GM18526 (cell line): Measurements from ENCODE around the gene TMEM38B.

Experiments
- POLR2A ChIP-seq: IDR thresholded peaks from 3 replicates; pipeline ENCODE4 v1.6.1; 2011; ENCODE audit not compliant: insufficient read length; ENCODE audit errors: extremely low read depth

The TMEM38B gene, protein sequence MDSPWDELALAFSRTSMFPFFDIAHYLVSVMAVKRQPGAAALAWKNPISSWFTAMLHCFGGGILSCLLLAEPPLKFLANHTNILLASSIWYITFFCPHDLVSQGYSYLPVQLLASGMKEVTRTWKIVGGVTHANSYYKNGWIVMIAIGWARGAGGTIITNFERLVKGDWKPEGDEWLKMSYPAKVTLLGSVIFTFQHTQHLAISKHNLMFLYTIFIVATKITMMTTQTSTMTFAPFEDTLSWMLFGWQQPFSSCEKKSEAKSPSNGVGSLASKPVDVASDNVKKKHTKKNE

DNA sequence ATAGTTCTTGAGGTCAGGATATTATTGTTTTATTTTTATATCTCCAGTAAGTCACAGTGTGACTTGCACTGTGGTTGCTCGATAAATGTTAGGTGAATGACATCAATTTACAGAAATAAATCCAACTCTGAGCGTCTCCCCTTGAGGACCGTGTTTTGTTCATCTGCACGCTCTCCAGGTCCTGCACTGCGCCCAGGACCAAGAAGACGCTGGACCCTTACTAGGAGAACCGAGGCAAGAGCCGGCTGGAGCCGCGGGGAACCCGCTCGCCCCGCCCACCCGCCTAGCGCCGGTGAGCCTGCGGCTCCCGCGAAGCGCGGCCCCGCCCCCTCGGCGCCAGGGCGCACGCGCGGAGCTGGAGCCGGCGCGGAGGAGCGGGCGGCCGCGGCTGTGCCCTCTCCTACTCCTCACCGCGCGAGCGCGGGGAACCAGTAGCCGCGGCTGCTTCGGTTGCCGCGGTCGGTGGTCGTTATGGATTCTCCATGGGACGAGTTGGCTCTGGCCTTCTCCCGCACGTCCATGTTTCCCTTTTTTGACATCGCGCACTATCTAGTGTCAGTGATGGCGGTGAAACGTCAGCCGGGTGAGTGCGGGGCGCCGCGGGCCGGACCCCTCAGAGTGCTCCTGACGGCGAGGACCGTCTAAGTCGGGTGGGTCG, at the start of gene TMEM38B:
TMEM38B (plus strand) TSS at position 352 of the 658 bp plus-strand sequence; CDS start at position 472, 120 bp downstream.
- TF ChIP-seq POLR2A: peak; percentile 74

DNA sequence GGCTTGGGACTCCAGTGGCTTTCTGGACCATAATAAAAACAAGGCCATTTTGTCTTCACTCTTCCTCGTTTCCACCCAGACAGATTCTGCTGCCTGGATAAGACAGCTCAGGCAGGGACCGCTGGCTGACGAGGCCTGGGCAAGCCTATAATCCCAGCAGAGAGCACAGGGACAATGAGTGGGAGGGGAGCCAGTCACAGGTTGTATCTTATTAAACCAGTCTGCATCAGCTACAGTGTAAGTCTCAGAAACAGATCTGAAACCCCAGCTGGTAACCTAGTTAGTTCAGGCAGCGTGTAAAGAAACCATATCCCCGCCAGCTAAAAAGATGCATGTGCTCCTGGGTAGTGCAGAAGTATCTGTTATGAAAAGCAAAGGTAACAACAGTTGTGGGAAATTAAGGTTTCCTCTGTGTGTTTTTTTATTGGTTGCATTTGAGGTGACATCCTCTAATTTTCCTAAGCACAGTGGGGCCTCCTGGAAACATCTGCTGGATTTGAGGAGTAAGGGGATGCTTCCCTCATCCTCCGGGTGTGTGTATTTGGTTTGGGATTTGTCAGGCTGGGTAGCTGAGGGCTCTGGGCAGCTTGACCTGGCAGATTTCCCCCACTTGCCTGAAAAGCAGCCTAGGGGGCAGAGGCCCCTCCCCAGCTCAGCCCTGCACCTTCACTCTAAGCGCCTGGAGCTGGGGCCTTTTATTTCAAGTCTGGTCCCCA, 47.3 kb upstream of the TMEM38B start:
- TF ChIP-seq POLR2A: no peak

DNA sequence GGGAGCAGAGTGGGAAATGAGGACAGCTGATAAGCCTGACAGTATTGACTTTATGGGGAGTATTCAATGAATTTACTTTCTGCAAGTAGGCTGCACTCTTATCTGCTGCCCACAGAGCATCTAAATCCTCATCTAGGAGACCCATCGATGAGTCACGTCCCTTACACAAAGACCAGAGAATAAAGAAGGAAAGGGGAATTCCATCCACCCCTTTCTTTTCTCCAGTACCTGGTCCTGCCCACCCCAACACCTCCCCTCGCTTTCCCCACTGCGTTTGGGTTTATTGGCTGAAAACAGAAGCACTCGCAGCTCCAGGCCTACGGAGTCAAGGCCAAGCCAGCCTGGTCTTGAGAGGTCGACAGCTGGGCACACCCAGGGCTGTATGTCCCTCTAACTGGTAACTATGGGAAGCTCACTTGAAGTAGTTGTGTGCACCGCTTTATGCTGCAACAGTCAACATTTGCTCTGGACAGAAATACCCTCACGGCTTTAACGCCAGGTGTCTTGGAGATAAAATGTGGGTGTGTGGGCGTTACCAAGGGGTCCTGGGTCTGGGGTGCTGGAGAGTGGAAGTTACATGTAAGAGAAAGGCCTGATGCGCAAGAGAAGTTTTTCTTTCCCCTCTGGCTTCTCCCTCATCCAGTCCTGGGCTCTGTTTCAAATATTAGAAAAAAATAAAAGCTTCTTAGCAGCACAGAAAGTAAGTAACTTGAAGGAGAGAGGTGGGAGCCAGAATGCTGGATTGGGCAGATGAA, 46.6 kb upstream of the TMEM38B start:
- no peak for TF ChIP-seq POLR2A

DNA sequence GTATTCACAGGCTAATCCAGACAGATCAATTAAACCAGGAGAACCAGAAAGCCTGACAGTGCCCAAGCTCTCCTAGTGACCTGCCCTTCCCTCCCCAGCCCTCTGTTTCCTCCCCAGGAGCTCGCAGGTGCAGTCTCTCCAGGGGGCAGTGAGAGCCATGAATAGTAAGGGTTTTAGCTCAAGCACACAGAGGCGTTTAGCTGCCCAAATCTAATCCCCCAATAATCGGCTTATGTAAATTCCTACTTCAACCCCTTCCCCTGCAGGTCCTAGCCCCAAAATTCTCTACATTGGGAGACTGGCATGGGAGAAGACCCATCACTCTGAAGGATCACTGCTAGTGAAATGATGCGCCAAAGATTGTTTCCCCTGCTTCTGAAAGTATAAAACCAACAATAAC, 42.5 kb upstream of the TMEM38B start:
- no peak for TF ChIP-seq POLR2A

DNA sequence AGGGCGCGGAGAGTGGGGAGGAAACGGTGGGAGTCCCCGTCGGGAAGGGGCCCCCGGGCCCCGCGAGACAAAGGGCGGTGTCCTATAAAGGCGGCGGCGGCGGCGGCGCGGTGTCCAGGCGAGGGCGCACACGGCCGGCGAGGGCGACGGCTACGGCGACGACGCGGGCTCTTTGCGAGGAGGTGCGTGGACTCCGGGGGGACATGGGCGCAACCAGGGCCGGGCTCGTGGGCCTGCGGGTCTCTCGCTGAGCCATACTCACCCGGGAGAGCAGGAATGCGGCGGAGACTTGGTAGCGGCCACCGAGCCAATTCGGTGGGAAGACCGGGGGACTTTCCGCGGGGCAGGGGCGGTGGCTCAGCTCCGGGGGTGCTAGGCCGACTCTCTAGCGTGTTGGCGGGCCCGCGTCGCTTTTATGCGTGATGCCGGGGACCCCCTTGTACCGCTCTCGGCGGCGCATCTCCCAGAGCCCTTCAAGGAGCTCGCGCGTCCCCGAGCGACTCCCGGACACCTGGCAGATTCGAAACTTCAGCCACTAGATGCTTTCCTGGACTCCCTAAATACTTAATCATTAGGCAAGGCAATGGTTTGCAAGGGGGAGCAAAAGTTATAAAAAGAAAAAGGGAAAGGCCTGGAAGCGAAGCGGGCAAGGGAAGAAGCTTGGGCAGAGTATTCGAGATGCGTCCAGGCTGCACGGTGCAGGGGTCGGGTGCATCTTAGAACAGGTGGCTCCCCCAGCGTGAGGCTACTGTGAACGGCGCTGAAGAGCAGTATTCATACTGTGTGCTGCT, 38.0 kb upstream of the TMEM38B start:
- TF ChIP-seq POLR2A: no peak

DNA sequence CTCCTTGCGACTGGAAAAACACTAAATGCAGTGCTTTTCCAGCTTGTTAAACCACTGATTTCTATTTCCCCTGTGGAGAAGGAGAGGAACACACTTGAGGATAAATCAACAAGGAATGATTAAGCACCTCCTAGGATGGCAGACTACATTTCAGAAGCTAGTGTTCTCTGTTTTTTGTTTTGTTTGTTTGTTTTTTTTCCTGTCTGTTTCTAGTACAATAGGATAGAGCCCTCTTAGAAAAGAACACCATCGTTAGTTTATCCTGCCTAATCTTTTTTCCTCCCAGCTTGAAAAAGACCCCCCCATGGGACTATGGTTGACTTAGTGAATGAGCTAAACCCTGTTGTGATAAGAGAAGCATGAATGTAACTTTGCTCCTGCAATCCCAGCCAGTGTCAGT, 36.0 kb upstream of the TMEM38B start:
- TF ChIP-seq POLR2A: no peak

DNA sequence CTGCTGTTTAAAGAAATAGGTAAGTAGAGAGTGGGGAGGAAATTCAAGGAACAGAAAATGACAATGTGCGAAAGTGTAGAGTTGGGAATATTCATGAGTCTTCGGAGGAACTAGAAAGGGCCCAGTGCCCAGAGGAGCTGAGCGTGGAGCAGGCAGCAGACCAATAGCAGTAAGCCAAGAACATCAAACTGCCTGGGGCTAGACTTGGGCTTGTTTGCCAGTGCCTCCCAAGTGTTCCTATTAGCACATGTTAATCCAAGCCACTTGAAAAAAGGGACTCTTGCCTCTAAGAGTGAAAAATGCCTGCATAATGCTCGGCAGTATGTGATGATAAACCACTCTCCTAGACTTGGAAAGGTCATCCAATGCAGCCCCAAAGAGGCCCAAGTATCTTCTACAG, 33.3 kb upstream of the TMEM38B start:
- no peak for TF ChIP-seq POLR2A

DNA sequence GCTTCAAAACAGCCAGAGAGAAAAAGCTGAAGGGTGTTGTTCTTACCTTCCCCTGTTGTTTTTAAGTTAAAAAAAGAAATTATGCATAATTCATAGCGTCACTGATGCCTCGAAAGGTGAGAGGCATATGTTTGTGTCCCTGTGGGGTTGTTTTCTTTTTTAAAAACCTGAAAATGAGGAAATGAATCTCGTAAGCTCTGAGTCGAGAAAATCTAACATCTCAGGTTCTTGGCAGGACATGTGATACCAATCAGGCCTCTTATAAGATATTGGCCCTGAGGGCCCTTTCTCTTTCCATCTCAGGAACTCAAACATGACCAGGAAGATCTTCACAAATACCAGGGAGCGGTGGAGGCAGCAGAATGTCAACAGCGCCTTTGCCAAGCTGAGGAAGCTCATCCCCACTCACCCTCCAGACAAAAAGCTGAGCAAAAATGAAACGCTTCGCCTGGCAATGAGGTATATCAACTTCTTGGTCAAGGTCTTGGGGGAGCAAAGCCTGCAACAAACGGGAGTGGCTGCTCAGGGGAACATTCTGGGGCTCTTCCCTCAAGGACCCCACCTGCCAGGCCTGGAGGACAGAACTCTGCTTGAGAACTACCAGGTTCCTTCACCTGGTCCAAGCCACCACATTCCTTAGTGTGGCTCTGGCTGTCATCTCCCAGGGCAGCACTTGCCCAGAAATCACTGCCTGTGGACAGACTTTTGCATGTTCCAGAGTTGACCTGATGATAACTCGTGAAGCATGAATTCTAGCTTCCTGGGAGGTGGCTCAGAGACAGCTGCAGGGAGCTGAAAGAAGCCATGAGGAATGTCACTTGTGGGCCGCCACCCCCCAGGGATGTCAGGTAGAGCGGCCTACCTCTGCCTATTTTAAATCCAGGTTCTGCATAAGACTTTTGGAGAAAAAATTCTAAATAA, 31.9 kb upstream of the TMEM38B start, which contains the start of gene TAL2:
TAL2 (plus strand) TSS at position 274 of the 921 bp plus-strand sequence; CDS start at position 314, 40 bp downstream.
- TF ChIP-seq POLR2A: no peak

DNA sequence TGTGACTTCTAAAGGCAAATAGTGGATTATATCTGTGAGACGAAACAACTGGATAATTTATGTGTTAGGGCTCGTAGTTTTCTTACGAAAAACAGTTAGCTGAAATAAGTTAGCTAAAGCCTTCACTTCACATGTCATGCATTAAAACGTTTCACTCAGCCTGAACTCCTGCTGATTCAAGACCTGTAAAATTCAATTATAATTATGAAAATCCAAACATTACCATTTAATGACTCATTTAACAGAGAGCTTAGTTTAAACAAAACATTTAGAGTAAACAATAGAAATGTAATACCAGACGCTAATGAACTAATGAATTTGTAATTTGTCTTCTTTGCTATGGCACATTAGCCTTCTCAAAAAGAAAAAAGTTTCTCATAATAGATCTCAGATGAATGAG, 30.4 kb upstream of the TMEM38B start:
- no peak for TF ChIP-seq POLR2A

DNA sequence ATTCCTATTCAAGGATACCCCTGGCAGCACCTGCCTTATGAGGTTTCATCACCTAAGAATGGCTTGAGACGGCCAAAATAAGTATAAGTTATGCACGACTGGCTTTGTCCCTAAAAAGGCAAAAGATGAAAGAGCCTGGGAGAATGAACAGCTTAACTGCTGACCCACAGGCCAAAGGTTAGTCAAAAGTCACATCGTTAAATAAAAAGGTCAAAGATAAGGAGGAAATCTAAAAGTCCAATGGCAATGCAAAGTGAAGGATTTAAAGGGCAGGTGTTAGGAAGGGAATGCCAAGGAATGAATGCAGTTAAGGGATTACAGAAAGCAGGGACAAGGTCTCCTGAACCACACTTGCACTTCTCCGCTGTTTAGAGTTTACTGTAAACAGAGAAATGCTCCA, 26.5 kb upstream of the TMEM38B start:
- TF ChIP-seq POLR2A: no peak

DNA sequence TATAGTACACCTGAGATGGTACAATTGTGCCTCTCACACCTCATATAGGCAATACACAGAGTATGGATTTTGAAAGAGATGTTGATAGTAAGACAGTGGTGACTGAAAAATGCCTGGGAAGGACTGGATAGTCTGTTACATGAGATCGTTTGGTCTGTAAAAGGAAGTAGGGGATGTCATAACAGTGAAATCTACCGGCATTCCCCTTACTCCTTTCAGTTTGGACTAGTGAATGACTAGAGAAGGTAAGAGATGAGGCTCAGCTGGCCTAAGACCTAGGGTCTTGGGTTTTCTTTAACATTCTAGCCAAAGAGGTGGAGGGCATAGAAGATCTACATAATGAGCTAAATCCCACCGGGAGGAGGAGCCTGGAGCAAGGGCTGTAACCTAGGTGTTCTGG, 24.0 kb upstream of the TMEM38B start:
- no peak for TF ChIP-seq POLR2A

DNA sequence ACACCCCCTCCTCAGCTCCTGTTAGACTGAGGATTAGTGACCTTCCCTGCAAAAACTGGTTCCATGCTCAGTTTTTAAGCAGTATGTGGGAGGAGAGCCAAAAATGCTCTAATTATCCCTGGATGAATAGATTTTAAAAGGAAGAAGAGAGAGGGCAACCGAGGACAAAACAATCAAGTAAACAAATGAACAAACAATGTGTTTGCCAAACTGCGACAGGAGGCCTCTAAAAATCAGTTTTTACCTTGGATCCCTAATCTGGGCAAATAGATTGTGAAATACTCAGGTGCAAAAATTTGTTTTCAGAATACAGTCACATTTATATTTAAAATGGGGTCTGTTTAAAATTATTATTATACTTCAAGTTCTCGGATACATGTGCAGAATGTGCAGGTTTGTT, 23.6 kb upstream of the TMEM38B start:
- no peak for TF ChIP-seq POLR2A

DNA sequence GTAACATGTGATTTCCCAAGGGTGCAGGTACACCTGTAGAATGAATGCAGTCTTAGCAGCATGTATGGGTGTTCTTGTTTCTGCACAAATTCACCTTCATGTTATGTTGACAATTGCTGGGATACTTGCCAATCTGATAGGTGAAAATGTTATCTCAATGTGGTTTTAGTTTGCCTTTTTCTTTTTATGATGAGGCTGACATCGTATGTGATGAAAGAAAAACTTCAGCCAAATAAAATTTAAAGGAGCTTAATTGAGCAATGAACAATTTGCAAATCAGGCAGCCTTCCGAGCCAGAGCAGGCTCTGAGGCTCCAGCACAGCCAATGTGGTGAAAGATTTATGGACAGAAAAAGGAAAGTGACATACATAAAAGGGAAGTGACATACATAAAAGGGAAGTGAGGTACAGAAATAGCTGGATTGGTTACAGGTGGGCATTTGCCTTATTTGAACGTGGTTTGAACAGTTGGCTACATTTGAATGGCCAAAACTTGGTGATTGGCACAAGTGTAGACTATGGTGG, 21.6 kb upstream of the TMEM38B start:
- TF ChIP-seq POLR2A: no peak

DNA sequence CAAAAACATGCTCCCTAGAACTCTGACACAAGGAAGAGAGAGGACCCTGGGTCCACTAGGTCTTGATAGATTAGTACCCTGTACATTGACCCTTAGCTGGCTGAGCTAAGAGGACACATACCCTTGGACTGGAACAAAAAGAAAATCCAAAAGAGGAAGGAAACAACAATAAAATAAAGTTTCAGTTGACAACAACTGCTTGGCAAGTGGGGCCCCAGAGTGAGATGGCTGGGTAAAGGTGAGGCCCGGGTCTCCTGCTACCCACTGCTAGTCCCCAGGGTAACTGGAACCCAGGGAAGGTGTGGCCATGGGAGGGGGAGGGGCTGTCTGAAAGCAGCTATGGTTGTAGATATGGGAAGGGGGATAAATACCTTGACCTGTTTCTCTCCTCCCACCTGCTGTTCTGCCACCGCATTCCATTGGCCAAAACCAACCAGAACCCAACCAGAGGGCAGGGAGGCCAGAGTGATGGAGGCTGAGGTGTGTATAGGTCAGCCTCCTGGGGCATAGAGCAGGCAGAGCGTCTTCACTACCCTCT, 20.4 kb upstream of the TMEM38B start:
- no peak for TF ChIP-seq POLR2A
